NB4 (cell line): ENCODE results near the gene AIP.

Experiments
- CTCF ChIP-seq: IDR thresholded peaks from one replicate; pipeline ENCODE4 v1.5.1; 2012; ENCODE audit warnings: low read depth, low read length
- MYC ChIP-seq: IDR thresholded peaks from 2 replicates; pipeline ENCODE4 v1.6.1; 2011; ENCODE audit warnings: low read depth, low read length
- POLR2A ChIP-seq: IDR thresholded peaks from 2 replicates; pipeline ENCODE4 v1.6.1; 2011; ENCODE audit warnings: mild to moderate bottlenecking; ENCODE audit not compliant: insufficient read length; ENCODE audit errors: extremely low read depth
- TF ChIP-seq, protein P1 (sequence below): IDR thresholded peaks from 2 replicates; pipeline ENCODE4 v1.6.1; 2011; ENCODE audit warnings: low read depth, low read length

GRCh38 chr11:67506426-67507051 is 23.7 kb downstream of the AIP start:
- TF ChIP-seq CTCF (no peak), POLR2A (no peak), MYC (no peak)
- TF ChIP-seq, protein P1, sequence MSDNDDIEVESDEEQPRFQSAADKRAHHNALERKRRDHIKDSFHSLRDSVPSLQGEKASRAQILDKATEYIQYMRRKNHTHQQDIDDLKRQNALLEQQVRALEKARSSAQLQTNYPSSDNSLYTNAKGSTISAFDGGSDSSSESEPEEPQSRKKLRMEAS: no peak
